C4-2B (cell line): ENCODE results near the gene CCDC27.

ENCODE experiments used
- ZFX ChIP-seq: fragments of 450-650 bp; IDR thresholded peaks from 2 replicates; pipeline ENCODE4 v1.6.1; 2017
- TF ChIP-seq, protein P1 (sequence below): fragments of 450-650 bp; conservative IDR thresholded peaks from 2 replicates; pipeline ENCODE4 v1.5.1; 2017; ENCODE audit warnings: mild to moderate bottlenecking

DNA sequence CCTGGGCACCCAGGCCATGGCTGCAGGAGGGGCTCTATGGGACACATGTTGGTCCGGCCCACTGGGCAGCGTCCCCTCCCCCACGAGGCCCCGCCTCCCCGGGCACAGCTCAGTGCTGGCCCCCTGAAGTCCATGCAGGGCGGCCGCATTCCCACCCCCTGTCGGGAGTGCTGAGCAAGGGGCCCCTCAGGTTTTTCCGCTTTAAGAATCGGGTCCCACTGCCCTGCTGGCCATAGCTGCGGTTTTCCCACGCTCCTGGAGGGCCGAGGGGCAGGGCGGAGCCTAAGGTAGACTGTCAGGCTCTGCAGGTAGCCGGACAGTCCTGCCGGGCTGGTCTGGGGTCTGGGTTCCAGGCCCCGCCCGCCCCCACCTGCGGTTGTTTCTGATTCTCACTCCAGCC, 43.5 kb upstream of the CCDC27 start:
- TF ChIP-seq, protein P1, sequence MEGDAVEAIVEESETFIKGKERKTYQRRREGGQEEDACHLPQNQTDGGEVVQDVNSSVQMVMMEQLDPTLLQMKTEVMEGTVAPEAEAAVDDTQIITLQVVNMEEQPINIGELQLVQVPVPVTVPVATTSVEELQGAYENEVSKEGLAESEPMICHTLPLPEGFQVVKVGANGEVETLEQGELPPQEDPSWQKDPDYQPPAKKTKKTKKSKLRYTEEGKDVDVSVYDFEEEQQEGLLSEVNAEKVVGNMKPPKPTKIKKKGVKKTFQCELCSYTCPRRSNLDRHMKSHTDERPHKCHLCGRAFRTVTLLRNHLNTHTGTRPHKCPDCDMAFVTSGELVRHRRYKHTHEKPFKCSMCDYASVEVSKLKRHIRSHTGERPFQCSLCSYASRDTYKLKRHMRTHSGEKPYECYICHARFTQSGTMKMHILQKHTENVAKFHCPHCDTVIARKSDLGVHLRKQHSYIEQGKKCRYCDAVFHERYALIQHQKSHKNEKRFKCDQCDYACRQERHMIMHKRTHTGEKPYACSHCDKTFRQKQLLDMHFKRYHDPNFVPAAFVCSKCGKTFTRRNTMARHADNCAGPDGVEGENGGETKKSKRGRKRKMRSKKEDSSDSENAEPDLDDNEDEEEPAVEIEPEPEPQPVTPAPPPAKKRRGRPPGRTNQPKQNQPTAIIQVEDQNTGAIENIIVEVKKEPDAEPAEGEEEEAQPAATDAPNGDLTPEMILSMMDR = no peak
- TF ChIP-seq ZFX = no peak
